ENCODE measurements around the gene GPRC5C. TPM values are rescaled to one million over a fixed set of nuclear protein-coding genes. Genes with fewer than 3 reads are reported as not detected.

The GPRC5C gene
- total RNA-seq, 1 donor from 2014 or later: 93.3 TPM

DNA sequence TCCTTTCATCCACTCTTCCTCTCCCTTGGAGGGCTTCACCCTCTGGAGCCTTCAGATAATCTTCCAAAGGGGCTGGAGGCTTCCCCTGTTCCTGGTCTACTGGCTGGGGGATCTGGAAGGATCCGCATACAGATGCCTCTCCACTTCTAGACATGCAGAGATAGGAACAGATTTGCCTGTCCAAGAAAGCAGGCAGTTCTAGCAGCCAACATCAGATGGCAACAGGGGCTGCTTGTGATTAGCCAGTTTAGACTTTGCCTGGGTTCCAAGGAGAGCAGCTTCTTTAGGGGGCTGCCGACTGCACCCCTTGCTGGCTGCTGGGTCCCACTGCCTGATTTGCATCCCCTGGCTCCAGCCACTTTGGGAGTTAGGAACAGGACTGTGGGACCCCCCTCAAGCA is 28.4 kb downstream of the GPRC5C start:
- no peak for DNase-seq
- Mint-ChIP-seq H3K4me3 (ENCODE audit: unreplicated experiment) (no peak overlapping the region), H3K9me3 (ENCODE audit: unreplicated experiment) (peaks cover 7% of the 10 kb centered on the region), H3K36me3 (ENCODE audit: unreplicated experiment) (no peaks in the 10 kb centered on the region), H3K27me3 (ENCODE audit: unreplicated experiment) (peaks cover 9% of the 10 kb centered on the region), H3K4me1 (ENCODE audit: low read depth, unreplicated experiment) (peaks cover 28% of the 10 kb centered on the region), H3K27ac (ENCODE audit: unreplicated experiment) (no peak overlapping the region)
- no peak for TF ChIP-seq CTCF (IDR thresholded peaks at IDR 0.05; ENCODE audit: partially characterized antibody, unreplicated experiment)

- no peak for TF ChIP-seq CTCF (IDR thresholded peaks at IDR 0.05; ENCODE audit: partially characterized antibody, unreplicated experiment)
- Mint-ChIP-seq H3K9me3 (ENCODE audit: unreplicated experiment) (peaks cover 3% of the 10 kb centered on the region), H3K27me3 (ENCODE audit: unreplicated experiment) (peaks cover 9% of the 10 kb centered on the region), H3K27ac (ENCODE audit: unreplicated experiment) (no peak overlapping the region), H3K36me3 (ENCODE audit: unreplicated experiment) (no peaks in the 10 kb centered on the region), H3K4me3 (ENCODE audit: unreplicated experiment) (no peak overlapping the region), H3K4me1 (ENCODE audit: low read depth, unreplicated experiment) (peaks cover 24% of the 10 kb centered on the region)
- DNase-seq: no peak
Measured at GRCh38 chr17:74460996-74461395, 29.1 kb downstream of the GPRC5C start.

DNA sequence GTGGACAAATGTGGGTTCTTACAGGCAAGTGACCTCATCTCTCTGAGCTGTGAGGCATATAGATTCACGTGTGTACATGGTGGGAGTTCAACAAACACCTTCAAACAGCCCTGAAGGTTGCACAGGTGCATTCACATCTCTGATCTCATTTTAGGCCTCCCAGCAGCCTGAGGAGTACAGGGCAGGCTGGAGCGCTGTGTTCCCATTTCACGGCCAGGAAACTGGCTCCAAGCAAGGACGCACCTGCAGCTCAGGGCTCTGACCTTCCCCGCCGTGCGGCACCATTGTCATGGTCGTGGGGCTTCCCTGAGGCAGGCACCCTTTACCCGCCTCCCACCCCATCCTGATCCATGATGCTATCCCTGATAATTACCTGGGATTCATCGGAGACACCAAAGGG is 29.7 kb downstream of the GPRC5C start:
- peaks cover 18% of the 10 kb centered on the region for H3K4me1 Mint-ChIP-seq (ENCODE audit: low read depth, unreplicated experiment)
- TF ChIP-seq CTCF (IDR thresholded peaks at IDR 0.05; ENCODE audit: partially characterized antibody, unreplicated experiment): no peak
- H3K27ac Mint-ChIP-seq (ENCODE audit: unreplicated experiment): no peak overlapping the region
- H3K36me3 Mint-ChIP-seq (ENCODE audit: unreplicated experiment): no peaks in the 10 kb centered on the region
- no peak overlapping the region for H3K4me3 Mint-ChIP-seq (ENCODE audit: unreplicated experiment)
- H3K27me3 Mint-ChIP-seq (ENCODE audit: unreplicated experiment): peaks cover 9% of the 10 kb centered on the region
- H3K9me3 Mint-ChIP-seq (ENCODE audit: unreplicated experiment): no peaks in the 10 kb centered on the region
- DNase-seq: no peak

DNA sequence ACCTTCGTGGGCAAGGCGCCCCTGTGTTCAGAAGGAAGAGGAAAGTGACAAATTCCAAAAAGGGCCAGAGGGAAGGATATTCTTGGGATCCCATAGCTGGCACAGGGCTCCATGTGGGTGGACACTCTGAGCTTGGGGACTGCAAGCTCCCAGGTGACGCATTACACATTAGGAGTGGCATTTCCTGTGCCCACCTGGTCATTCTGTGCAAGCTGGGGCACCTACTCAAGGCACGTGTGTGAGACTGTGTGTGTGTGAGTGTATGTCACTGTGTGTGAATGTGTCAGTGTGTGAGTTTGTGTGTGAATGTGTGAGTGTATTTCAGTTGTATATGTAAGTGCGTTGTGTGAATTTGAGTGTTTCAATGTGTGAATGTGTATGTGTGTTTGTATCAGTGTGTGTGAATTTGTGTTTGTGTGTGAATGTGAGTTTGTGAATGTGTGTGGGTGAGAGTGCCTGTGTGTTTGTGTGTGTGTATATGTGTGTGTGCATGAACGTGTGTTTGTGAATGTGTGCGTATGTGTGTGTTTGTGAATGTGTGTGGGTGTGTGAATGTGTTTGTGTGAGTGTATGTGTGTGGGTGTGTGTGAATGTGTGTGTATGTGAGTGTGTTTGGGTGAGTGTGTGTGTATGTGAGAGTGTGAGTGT is 33.0 kb downstream of the GPRC5C start:
- peaks cover 4% of the 10 kb centered on the region for H3K27me3 Mint-ChIP-seq (ENCODE audit: unreplicated experiment)
- no peaks in the 10 kb centered on the region for H3K9me3 Mint-ChIP-seq (ENCODE audit: unreplicated experiment)
- DNase-seq: no peak
- H3K4me3 Mint-ChIP-seq (ENCODE audit: unreplicated experiment): no peak overlapping the region
- no peaks in the 10 kb centered on the region for H3K36me3 Mint-ChIP-seq (ENCODE audit: unreplicated experiment)
- peaks cover 11% of the 10 kb centered on the region for H3K4me1 Mint-ChIP-seq (ENCODE audit: low read depth, unreplicated experiment)
- no peak for TF ChIP-seq CTCF (IDR thresholded peaks at IDR 0.05; ENCODE audit: partially characterized antibody, unreplicated experiment)
- H3K27ac Mint-ChIP-seq (ENCODE audit: unreplicated experiment): no peak overlapping the region

DNA sequence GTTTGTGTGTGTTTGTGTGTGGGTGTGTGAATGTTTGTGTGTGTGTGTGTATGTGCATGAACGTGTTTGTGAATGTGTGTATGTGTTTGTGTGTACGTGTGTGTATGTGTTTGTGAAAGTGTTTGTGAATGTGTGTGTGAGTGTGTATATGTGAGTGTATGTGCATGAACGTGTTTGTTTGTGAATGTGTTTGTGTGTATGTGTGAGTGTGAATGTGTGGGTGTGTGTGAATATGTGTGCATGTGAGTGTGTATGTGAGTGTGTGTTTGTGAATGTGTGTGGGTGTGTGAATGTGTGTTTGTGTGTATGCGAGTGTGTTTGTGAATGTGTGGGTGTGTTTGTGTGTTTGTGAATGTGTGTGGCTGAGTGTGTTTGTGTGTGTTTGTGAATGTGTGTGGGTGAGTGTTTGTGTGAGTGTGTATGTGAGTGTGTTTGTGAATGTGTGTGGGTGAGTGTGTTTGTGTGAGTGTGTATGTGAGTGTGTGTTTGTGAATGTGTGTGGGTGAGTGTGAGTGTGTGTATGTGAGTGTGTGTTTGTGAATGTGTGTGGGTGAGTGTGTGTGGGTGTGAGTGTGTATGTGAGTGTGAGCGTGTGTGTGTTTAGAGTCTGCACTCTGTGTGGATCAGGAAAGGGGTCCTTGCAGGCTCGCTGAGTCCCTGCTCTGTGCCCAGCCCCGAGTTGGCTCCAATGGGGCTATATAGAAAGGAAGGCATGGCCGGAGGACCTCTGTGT is 33.7 kb downstream of the GPRC5C start:
- DNase-seq: no peak
- no peak for TF ChIP-seq CTCF (IDR thresholded peaks at IDR 0.05; ENCODE audit: partially characterized antibody, unreplicated experiment)
- no peak overlapping the region for H3K27ac Mint-ChIP-seq (ENCODE audit: unreplicated experiment)
- peaks cover 4% of the 10 kb centered on the region for H3K27me3 Mint-ChIP-seq (ENCODE audit: unreplicated experiment)
- no peak overlapping the region for H3K4me3 Mint-ChIP-seq (ENCODE audit: unreplicated experiment)
- H3K36me3 Mint-ChIP-seq (ENCODE audit: unreplicated experiment): no peaks in the 10 kb centered on the region
- peaks cover 8% of the 10 kb centered on the region for H3K4me1 Mint-ChIP-seq (ENCODE audit: low read depth, unreplicated experiment)
- H3K9me3 Mint-ChIP-seq (ENCODE audit: unreplicated experiment): peaks cover 3% of the 10 kb centered on the region

Data from glutamatergic neuron (in vitro differentiated cells).